GM20000 (cell line): ENCODE data around the gene SPINK8.

ENCODE experiments used
- DNase-seq: peaks from one replicate; pipeline ENCODE4 v3.0.0; 2012; ENCODE audit warnings: low spot score
- CTCF ChIP-seq: IDR thresholded peaks from 2 replicates; pipeline ENCODE4 v1.5.1; 2012; ENCODE audit warnings: mild to moderate bottlenecking, control low read depth; ENCODE audit errors: extremely low read depth, missing control alignments

SPINK8 gene

GRCh38 chr3:48285675-48286074 lies 47.8 kb downstream of the SPINK8 start:
- TF ChIP-seq CTCF = no peak
- no peak for DNase-seq

- DNase-seq = no peak
- no peak for TF ChIP-seq CTCF
Measured at GRCh38 chr3:48285132-48285531, 48.3 kb downstream of the SPINK8 start.

GRCh38 chr3:48280881-48281280 lies 52.6 kb downstream of the SPINK8 start:
- no peak for TF ChIP-seq CTCF
- no peak for DNase-seq

GRCh38 chr3:48278884-48279559 lies 54.4 kb downstream of the SPINK8 start:
- no peak for DNase-seq

GRCh38 chr3:48276911-48277641 lies 56.4 kb downstream of the SPINK8 start:
- TF ChIP-seq CTCF = no peak
- DNase-seq = no peak

More at GRCh38 chr3:48278884-48279559, 54.4 kb downstream of the SPINK8 start:
- no peak for TF ChIP-seq CTCF

- no peak for TF ChIP-seq CTCF
- DNase-seq = no peak
Measured at GRCh38 chr3:48275287-48276027, 58.0 kb downstream of the SPINK8 start.

GRCh38 chr3:48274452-48274851 lies 59.0 kb downstream of the SPINK8 start:
- DNase-seq = no peak
- no peak for TF ChIP-seq CTCF
